NCI-H2081 treated with DMSO at 0.1 percent for 48 hours (cell line): ENCODE results near the gene CES2.
"Not testable (repeated sequence)": the region's sequence is repeated elsewhere in the genome, so short reads cannot be mapped to it uniquely, and the experiment has no call there.

ENCODE experiments used
- DNase-seq: peaks from one replicate; lab custom pipeline; 2025; lab: John Stamatoyannopoulos, UW

CES2 gene

GRCh38 chr16:66935314-66936011 lies at the start of gene CES2:
TSS of gene CES2 (plus strand) at chr16:66935516. CDS start at chr16:66935636, 120 bp downstream.
- DNase-seq = no peak

- no peak for DNase-seq
Observed at GRCh38 chr16:66886321-66886720, 49.0 kb upstream of the CES2 start.

- DNase-seq = no peak
Observed at GRCh38 chr16:66886914-66887313, 48.4 kb upstream of the CES2 start.

- no peak for DNase-seq
Observed at GRCh38 chr16:66888647-66889615, 46.4 kb upstream of the CES2 start.

GRCh38 chr16:66889622-66890021 lies 45.7 kb upstream of the CES2 start:
- DNase-seq = no peak

- no peak for DNase-seq
Observed at GRCh38 chr16:66890799-66891198, 44.5 kb upstream of the CES2 start.

GRCh38 chr16:66891360-66891759 lies 44.0 kb upstream of the CES2 start:
- DNase-seq = no peak

- DNase-seq = no peak
Observed at GRCh38 chr16:66891797-66892196, 43.5 kb upstream of the CES2 start.

GRCh38 chr16:66894055-66894454 lies 41.3 kb upstream of the CES2 start:
- DNase-seq = no peak

GRCh38 chr16:66894948-66895688 lies 40.2 kb upstream of the CES2 start:
- DNase-seq = no peak

- DNase-seq = no peak
Observed at GRCh38 chr16:66895689-66895979, 39.7 kb upstream of the CES2 start.

GRCh38 chr16:66895999-66896398 lies 39.3 kb upstream of the CES2 start:
- DNase-seq = no peak

- not testable (repeated sequence) for DNase-seq
Observed at GRCh38 chr16:66896682-66897081, 38.6 kb upstream of the CES2 start.

- DNase-seq = no peak
Observed at GRCh38 chr16:66898207-66898606, 37.1 kb upstream of the CES2 start.

- no peak for DNase-seq
Observed at GRCh38 chr16:66898933-66899309, 36.4 kb upstream of the CES2 start.

- DNase-seq = no peak
Observed at GRCh38 chr16:66899310-66899944, 35.9 kb upstream of the CES2 start.

- no peak for DNase-seq
Observed at GRCh38 chr16:66899945-66900710, 35.2 kb upstream of the CES2 start.

GRCh38 chr16:66900721-66901441 lies 34.4 kb upstream of the CES2 start:
- DNase-seq = no peak

- no peak for DNase-seq
Observed at GRCh38 chr16:66901626-66902025, 33.7 kb upstream of the CES2 start.

- DNase-seq = no peak
Observed at GRCh38 chr16:66902648-66903543, 32.4 kb upstream of the CES2 start.
